H1 (cell line): ENCODE results near the gene LMBR1. TPM values are rescaled to one million over a fixed set of nuclear protein-coding genes. Genes with fewer than 3 reads are reported as not detected.

Experiments used
- CTCF ChIA-PET: fragments of 300-600 bp; sonication (Branson Sonifier 250); formaldehyde crosslinking; loops from one replicate; lab custom pipeline; 2021; ENCODE audit not compliant: partially characterized antibody; lab: Charles Lee
- POLR2A ChIA-PET: fragments of 300-600 bp; sonication (Branson Sonifier 250); formaldehyde crosslinking; loops from one replicate; lab custom pipeline; 2021; ENCODE audit warnings: inconsistent platforms; ENCODE audit not compliant: partially characterized antibody; lab: Charles Lee
- DNase-seq, 2 experiments: peaks; one replicate each; pipeline versions ENCODE4 v3.0.0 to v3.0.0-alpha.2; 2010 to 2022; ENCODE audit warnings: low spot score in 2 of 2, low read depth in 1 of 2, mixed read lengths in 1 of 2
- FAIRE-seq: peaks from 2 replicates; lab custom pipeline; 2011; peaks lifted over from hg19 to GRCh38; lab: Jason Lieb, UNC
- H2AFZ ChIP-seq: 2 replicates; pipeline ENCODE4 v1.8.1; 2012; ENCODE audit warnings: low read length, inconsistent platforms
- H2AK5ac ChIP-seq: 2 replicates; pipeline ENCODE4 v1.6.1; 2013; ENCODE audit warnings: low read depth, low read length
- H2BK120ac ChIP-seq: replicated peaks from 2 replicates; pipeline ENCODE3; 2013; ENCODE audit warnings: low read depth, low read length, inconsistent platforms
- H2BK12ac ChIP-seq: 2 replicates; pipeline ENCODE4 v1.6.1; 2013; ENCODE audit warnings: low read depth, low read length
- H2BK15ac ChIP-seq: 2 replicates; pipeline ENCODE4 v1.6.1; 2013; ENCODE audit warnings: low read length
- H2BK20ac ChIP-seq: 2 replicates; pipeline ENCODE4 v1.6.1; 2013; ENCODE audit warnings: low read length
- H2BK5ac ChIP-seq: 2 replicates; pipeline ENCODE4 v1.6.1; 2013; ENCODE audit warnings: low read depth, low read length
- H3K14ac ChIP-seq: 2 replicates; pipeline ENCODE4 v1.6.1; 2013; ENCODE audit warnings: inconsistent platforms; ENCODE audit not compliant: insufficient read length
- H3K18ac ChIP-seq: 2 replicates; pipeline ENCODE4 v1.6.1; 2013; ENCODE audit warnings: low read length; ENCODE audit errors: extremely low read depth
- H3K23ac ChIP-seq: 2 replicates; pipeline ENCODE4 v1.6.1; 2013; ENCODE audit warnings: inconsistent platforms; ENCODE audit not compliant: insufficient read length
- H3K23me2 ChIP-seq: 2 replicates; pipeline ENCODE4 v1.6.1; 2013; ENCODE audit warnings: low read depth, low read length
- H3K27ac ChIP-seq: 2 replicates; pipeline ENCODE4 v1.6.1; 2011; ENCODE audit warnings: low read depth, low read length, inconsistent platforms
- H3K27me3 ChIP-seq, 4 experiments: replicated peaks in 1 of 4; 1 replicate in 1 of 4; 2 replicates in 3 of 4; pipeline versions ENCODE4 v1.6.1 to v1.8.1; 2011 to 2013; ENCODE audit warnings: low read length in 3 of 4, mild to moderate bottlenecking in 3 of 4, inconsistent platforms in 2 of 4, mixed read lengths in 2 of 4, moderate library complexity in 1 of 4; ENCODE audit not compliant: control insufficient read depth in 3 of 4, insufficient read depth in 3 of 4; ENCODE audit errors: extremely low read depth in 1 of 4
- H3K36me3 ChIP-seq, 4 experiments: 2 replicates each; pipeline versions ENCODE4 v1.6.1 to v1.8.1; 2011 to 2013; ENCODE audit warnings: mild to moderate bottlenecking in 4 of 4, low read length in 3 of 4, moderate library complexity in 2 of 4, control low read depth in 1 of 4, inconsistent platforms in 1 of 4; ENCODE audit not compliant: insufficient read depth in 4 of 4, control insufficient read depth in 2 of 4
- H3K4ac ChIP-seq: replicated peaks from 2 replicates; pipeline ENCODE3; 2013; ENCODE audit warnings: low read length, low read depth, mixed read lengths, inconsistent platforms; ENCODE audit not compliant: insufficient read length
- H3K4me1 ChIP-seq, 4 experiments: replicated peaks in 1 of 4; 1 replicate in 1 of 4; 2 replicates in 3 of 4; pipeline versions ENCODE4 v1.6.1 to v1.8.1; 2011 to 2013; ENCODE audit warnings: low read length in 3 of 4, inconsistent platforms in 2 of 4, mixed read lengths in 1 of 4; ENCODE audit not compliant: insufficient read depth in 4 of 4, control insufficient read depth in 3 of 4
- H3K4me2 ChIP-seq, 2 experiments: 2 replicates each; pipeline versions ENCODE4 v1.6.1 to v1.8.1; 2011 to 2013; ENCODE audit warnings: low read depth in 2 of 2, low read length in 2 of 2, control low read depth in 1 of 2, inconsistent platforms in 1 of 2, mild to moderate bottlenecking in 1 of 2; ENCODE audit not compliant: insufficient read depth in 1 of 2
- H3K4me3 ChIP-seq, 4 experiments: fragments of 200-600, 300-600 bp in 1 of 4; sonication (generic), shearing (Covaris generic), sonication (Bioruptor Twin) in 1 of 4; 2 replicates each; pipeline versions ENCODE4 v1.5.1 to v1.8.1; 2011 to 2016; ENCODE audit warnings: low read length in 4 of 4, low read depth in 3 of 4, control low read depth in 2 of 4, inconsistent platforms in 2 of 4, mild to moderate bottlenecking in 2 of 4, mixed read lengths in 1 of 4, moderate library complexity in 1 of 4; ENCODE audit not compliant: insufficient read depth in 2 of 4; ENCODE audit errors: extremely low read depth in 1 of 4
- H3K56ac ChIP-seq: replicated peaks from 2 replicates; pipeline ENCODE3; 2013; ENCODE audit warnings: low read depth, mild to moderate bottlenecking, mixed read lengths, low read length, inconsistent platforms; ENCODE audit not compliant: insufficient read length
- H3K79me1 ChIP-seq: 2 replicates; pipeline ENCODE4 v1.6.1; 2013; ENCODE audit warnings: low read depth, low read length, control low read depth
- H3K79me2 ChIP-seq, 2 experiments: 2 replicates each; pipeline versions ENCODE4 v1.6.1 to v1.8.1; 2012 to 2013; ENCODE audit warnings: low read length in 2 of 2, mild to moderate bottlenecking in 2 of 2, inconsistent platforms in 1 of 2; ENCODE audit not compliant: insufficient read depth in 2 of 2, control insufficient read depth in 1 of 2
- H3K9ac ChIP-seq, 4 experiments: replicated peaks in 1 of 4; 1 replicate in 1 of 4; 2 replicates in 3 of 4; pipeline versions ENCODE4 v1.6.1 to v1.8.1; 2011 to 2013; ENCODE audit warnings: low read depth in 3 of 4, low read length in 3 of 4, control low read depth in 2 of 4, mild to moderate bottlenecking in 2 of 4, moderate library complexity in 2 of 4, inconsistent platforms in 1 of 4; ENCODE audit errors: extremely low read depth in 1 of 4
- H3K9me3 ChIP-seq, 2 experiments: 2 replicates each; pipeline versions ENCODE4 v1.6.1 to v1.8.1; 2012 to 2013; ENCODE audit warnings: mild to moderate bottlenecking in 2 of 2, moderate library complexity in 2 of 2, control low read depth in 1 of 2, inconsistent platforms in 1 of 2, low read depth in 1 of 2, low read length in 1 of 2, mixed read lengths in 1 of 2; ENCODE audit not compliant: insufficient read depth in 2 of 2
- H4K20me1 ChIP-seq, 2 experiments: replicated peaks in 1 of 2; 2 replicates each; pipeline versions ENCODE3 to v1.8.1; 2011 to 2013; ENCODE audit warnings: inconsistent platforms in 2 of 2, low read length in 2 of 2, mild to moderate bottlenecking in 1 of 2; ENCODE audit not compliant: insufficient read depth in 2 of 2, control insufficient read depth in 1 of 2
- H4K5ac ChIP-seq: 2 replicates; pipeline ENCODE4 v1.6.1; 2013; ENCODE audit warnings: low read length, low read depth, mixed read lengths, inconsistent platforms; ENCODE audit not compliant: insufficient read length
- H4K8ac ChIP-seq: 2 replicates; pipeline ENCODE4 v1.8.0; 2013; ENCODE audit warnings: mild to moderate bottlenecking, moderate library complexity, low read length, inconsistent platforms; ENCODE audit not compliant: insufficient read depth; ENCODE audit errors: extremely low read depth
- H4K91ac ChIP-seq: replicated peaks from 2 replicates; pipeline ENCODE3; 2013; ENCODE audit warnings: low read length, mixed read lengths, inconsistent platforms; ENCODE audit not compliant: insufficient read length
- CHD1 ChIP-seq: IDR thresholded peaks from 2 replicates; pipeline ENCODE4 v1.6.1; 2012; ENCODE audit warnings: low read depth, low read length, improper control_type of control experiment
- CTBP2 ChIP-seq: IDR thresholded peaks from 2 replicates; pipeline ENCODE4 v1.7.0; 2011; ENCODE audit warnings: borderline replicate concordance, mild to moderate bottlenecking, moderate library complexity, mixed read lengths, low read length; ENCODE audit not compliant: insufficient read depth, insufficient read length
- EZH2 ChIP-seq: fragments of 200-600 bp; sonication (generic); IDR thresholded peaks from 2 replicates; pipeline ENCODE4 v1.7.1; 2012; ENCODE audit warnings: low read depth, mild to moderate bottlenecking, moderate library complexity, low read length, inconsistent platforms; ENCODE audit not compliant: severe bottlenecking
- GTF2F1 ChIP-seq: IDR thresholded peaks from 2 replicates; pipeline ENCODE4 v1.6.1; 2012; ENCODE audit warnings: low read depth, low read length, improper control_type of control experiment, borderline replicate concordance
- POU5F1 ChIP-seq: IDR thresholded peaks from 2 replicates; pipeline ENCODE4 v1.6.1; 2011; ENCODE audit warnings: low read depth, mild to moderate bottlenecking, low read length, moderate library complexity
- RAD21 ChIP-seq, 2 experiments: IDR thresholded peaks in 1 of 2; conservative IDR thresholded peaks in 1 of 2; 2 replicates each; pipeline ENCODE4 v1.6.1; 2011; ENCODE audit warnings: low read depth in 2 of 2, low read length in 2 of 2, improper control_type of control experiment in 1 of 2, inconsistent platforms in 1 of 2, mild to moderate bottlenecking in 1 of 2, moderate library complexity in 1 of 2
- RNF2 ChIP-seq: fragments of 200-900, 300-1000 bp; sonication (generic); IDR thresholded peaks from 2 replicates; pipeline ENCODE4 v1.7.1; 2016; ENCODE audit warnings: borderline replicate concordance, low read depth, mild to moderate bottlenecking, antibody characterized with exemption, low read length; ENCODE audit not compliant: poor library complexity, severe bottlenecking; ENCODE audit errors: missing control alignments
- SIN3A ChIP-seq, 2 experiments: IDR thresholded peaks in 1 of 2; conservative IDR thresholded peaks in 1 of 2; 2 replicates each; pipeline ENCODE4 v1.6.1; 2011 to 2012; ENCODE audit warnings: low read length in 2 of 2, improper control_type of control experiment in 1 of 2, low read depth in 1 of 2, mild to moderate bottlenecking in 1 of 2
- SRF ChIP-seq: IDR thresholded peaks from 2 replicates; pipeline ENCODE4 v1.6.1; 2011; ENCODE audit warnings: mild to moderate bottlenecking, low read depth, low read length, moderate library complexity
- WGBS, 2 experiments: shearing (Covaris generic) in 1 of 2; methylation state at CpG; one replicate each; pipeline versions ENCODE4 v1.1.6 to v1.1.7; 2013 to 2015; ENCODE audit warnings: low lambda C conversion rate in 2 of 2, mixed read lengths in 2 of 2, inconsistent platforms in 1 of 2, low coverage in 1 of 2, missing lambda C conversion rate in 1 of 2; ENCODE audit not compliant: insufficient replicate concordance in 2 of 2, insufficient coverage in 1 of 2, insufficient read length in 1 of 2; ENCODE audit errors: extremely low coverage in 1 of 2, missing lambda C conversion rate in 1 of 2; 5-methylcytosine and 5-hydroxymethylcytosine counted together
- polyA plus RNA-seq, 7 experiments: library from polyadenylated mRNA; depleted of rRNA in 3 of 7; stranded (reverse) in 5 of 7; unstranded in 2 of 7; fragments of >200 nt in 5 of 7; fragments of 200-250 nt in 2 of 7; gene quantifications; 1 replicate in 5 of 7; 2 replicates in 1 of 7; 4 replicates in 1 of 7; pipeline versions ENCODE4 v1.2.1 to v1.2.3, GENCODE V29; 2011 to 2013; ENCODE audit warnings: missing spikeins in 2 of 7, mixed read lengths in 2 of 7
- total RNA-seq: library from RNA; stranded (reverse); fragmentation: NEBNext Ultra II Directional; extraction: Animal tissue kit (Norgen Biotek cat#: 25700); gene quantifications from 2 replicates; pipeline ENCODE4 v1.2.1, GENCODE V29; 2021
- TF ChIP-seq, protein P1 (sequence below): IDR thresholded peaks from 2 replicates; pipeline ENCODE4 v1.6.1; 2012; ENCODE audit warnings: inconsistent platforms

The LMBR1 gene
- total and polyA plus RNA-seq, 2 of the 8 experiments (the other 6 are each of a cell fraction or from before 2014, with no cell fraction given): 15.1 to 70.4 TPM

GRCh38 chr7:156638443-156639077, 254.4 kb downstream of the LMBR1 start:
- WGBS, 2 experiments: 98% methylated on average over 8 of the region's 8 CpGs; no CpG with 5 or more reads in 1 of the 2 experiments
- Histone ChIP-seq H3K27ac (no peak overlapping the region), H3K14ac (no peak overlapping the region)
- TF ChIP-seq GTF2F1 (no peak), CHD1 (no peak), RAD21 (IDR thresholded peaks at IDR 0.05 in 1 of 2, conservative IDR thresholded peaks at IDR 0.05 in 1 of 2; ENCODE audit: low read depth in 2 of 2, low read length in 2 of 2) (no peak), EZH2 (no peak), CTBP2 (no peak), POU5F1 (no peak), SIN3A (conservative IDR thresholded peaks at IDR 0.05 in 1 of 2, IDR thresholded peaks at IDR 0.05 in 1 of 2; ENCODE audit: low read depth in 1 of 2, low read length in 2 of 2) (no peak), RNF2 (no peak), SRF (no peak)
- TF ChIP-seq, protein P1, sequence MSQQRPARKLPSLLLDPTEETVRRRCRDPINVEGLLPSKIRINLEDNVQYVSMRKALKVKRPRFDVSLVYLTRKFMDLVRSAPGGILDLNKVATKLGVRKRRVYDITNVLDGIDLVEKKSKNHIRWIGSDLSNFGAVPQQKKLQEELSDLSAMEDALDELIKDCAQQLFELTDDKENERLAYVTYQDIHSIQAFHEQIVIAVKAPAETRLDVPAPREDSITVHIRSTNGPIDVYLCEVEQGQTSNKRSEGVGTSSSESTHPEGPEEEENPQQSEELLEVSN: no peak

More at GRCh38 chr7:156638443-156639077, 254.4 kb downstream of the LMBR1 start:
- no peak overlapping the region for H2BK120ac ChIP-seq
- H4K91ac ChIP-seq: no peak overlapping the region
- H2BK15ac ChIP-seq: no peak overlapping the region
- no peak overlapping the region for H3K23ac ChIP-seq
- ChIA-PET CTCF (interaction anchor here (0.9 to 1.6 kb wide), 4 partner anchors 18 to 828 kb away, joined by 3 read pairs; no protein-coding TSS in a partner anchor), POLR2A (interaction anchor here (1.3 kb wide), 1 partner anchor 16 kb away, joined by 3 read pairs; no protein-coding TSS in a partner anchor)
- H4K8ac ChIP-seq: no peak overlapping the region
- H3K4ac ChIP-seq: no peak overlapping the region
- no peaks in the 10 kb centered on the region for H3K36me3 ChIP-seq
- H2BK12ac ChIP-seq: no peak overlapping the region
- peaks cover 3 to 9% of the 10 kb centered on the region in 2 experiments; a peak in 3 of 4 replicates for H3K79me2 ChIP-seq
- H3K4me1 ChIP-seq: peaks cover 0 to 8% (median 2%) of the 10 kb centered on the region in 4 experiments; a peak in 5 of 7 replicates
- no peak overlapping the region for H2AFZ ChIP-seq
- H3K27me3 ChIP-seq: peaks cover 0 to 9% (median 7%) of the 10 kb centered on the region in 4 experiments; a peak in 5 of 7 replicates
- no peak overlapping the region for H4K5ac ChIP-seq
- no peaks in the 10 kb centered on the region for H3K79me1 ChIP-seq
- FAIRE-seq (no peak), DNase-seq (no peak)
- no peaks in the 10 kb centered on the region for H4K20me1 ChIP-seq
- no peak overlapping the region for H3K9ac ChIP-seq
- H3K56ac ChIP-seq: no peak overlapping the region
- H2BK20ac ChIP-seq: no peak overlapping the region
- peak overlapping the region in 1 of 2 experiments; percentile 15; a peak in 1 of 4 replicates for H3K4me2 ChIP-seq
- no peak overlapping the region for H2BK5ac ChIP-seq
- H3K4me3 ChIP-seq: 0 out of 8 replicates have a peak overlapping the region, but pooled peaks of 1 of the 4 experiments have one; percentile 5
- no peak overlapping the region for H2AK5ac ChIP-seq
- no peak overlapping the region for H3K18ac ChIP-seq
- H3K23me2 ChIP-seq: peaks cover 7% of the 10 kb centered on the region; the same call in 1 of the 2 replicates
- H3K9me3 ChIP-seq: peaks cover 0 to 6% of the 10 kb centered on the region in 2 experiments; a peak in 1 of 4 replicates
